ENCODE results near the gene ABTB1. TPM values are rescaled to one million over a fixed set of nuclear protein-coding genes. Genes with fewer than 3 reads are reported as not detected.

Gene ABTB1
- total RNA-seq, 6 donors from 2014 or later, result 28.0 to 262 (median 65.8) TPM

DNA sequence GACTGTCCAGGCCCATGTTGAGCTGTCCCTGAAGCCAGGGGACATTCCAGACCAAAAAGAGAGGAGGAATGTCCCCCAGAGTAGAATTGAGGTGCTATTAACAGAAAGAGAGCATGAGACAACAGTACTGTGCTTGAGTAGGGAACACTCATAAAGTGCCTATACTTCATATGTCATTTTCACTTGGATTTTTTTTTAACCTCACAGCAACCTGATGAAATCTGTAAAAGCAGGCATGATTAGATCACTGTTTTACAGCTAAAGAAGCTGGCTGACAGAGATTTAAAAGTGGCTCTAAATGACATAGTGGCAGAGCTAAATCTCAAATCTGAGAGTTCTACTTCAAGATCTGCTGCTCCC is 24.9 kb upstream of the ABTB1 start:
- Histone ChIP-seq H3K4me3 (no peak overlapping the region), H3K36me3 (no peaks in the 10 kb centered on the region), H3K4me1 (peaks cover 0 to 7% (median 0%) of the 10 kb centered on the region in 4 donors), H3K27ac (no peak overlapping the region), H3K9me3 (no peaks in the 10 kb centered on the region), H3K27me3 (no peaks in the 10 kb centered on the region)
- TF ChIP-seq, protein P1, sequence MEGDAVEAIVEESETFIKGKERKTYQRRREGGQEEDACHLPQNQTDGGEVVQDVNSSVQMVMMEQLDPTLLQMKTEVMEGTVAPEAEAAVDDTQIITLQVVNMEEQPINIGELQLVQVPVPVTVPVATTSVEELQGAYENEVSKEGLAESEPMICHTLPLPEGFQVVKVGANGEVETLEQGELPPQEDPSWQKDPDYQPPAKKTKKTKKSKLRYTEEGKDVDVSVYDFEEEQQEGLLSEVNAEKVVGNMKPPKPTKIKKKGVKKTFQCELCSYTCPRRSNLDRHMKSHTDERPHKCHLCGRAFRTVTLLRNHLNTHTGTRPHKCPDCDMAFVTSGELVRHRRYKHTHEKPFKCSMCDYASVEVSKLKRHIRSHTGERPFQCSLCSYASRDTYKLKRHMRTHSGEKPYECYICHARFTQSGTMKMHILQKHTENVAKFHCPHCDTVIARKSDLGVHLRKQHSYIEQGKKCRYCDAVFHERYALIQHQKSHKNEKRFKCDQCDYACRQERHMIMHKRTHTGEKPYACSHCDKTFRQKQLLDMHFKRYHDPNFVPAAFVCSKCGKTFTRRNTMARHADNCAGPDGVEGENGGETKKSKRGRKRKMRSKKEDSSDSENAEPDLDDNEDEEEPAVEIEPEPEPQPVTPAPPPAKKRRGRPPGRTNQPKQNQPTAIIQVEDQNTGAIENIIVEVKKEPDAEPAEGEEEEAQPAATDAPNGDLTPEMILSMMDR (IDR thresholded peaks at IDR 0.05), result no peak
- TF ChIP-seq POLR2AphosphoS5 (IDR thresholded peaks at IDR 0.05) (no peak), EP300 (IDR thresholded peaks at IDR 0.05) (no peak), POLR2A (IDR thresholded peaks at IDR 0.05) (no peak)
- no peak for DNase-seq
- ATAC-seq (ENCODE audit: low FRiP score in 2 of 2), result no peak

DNA sequence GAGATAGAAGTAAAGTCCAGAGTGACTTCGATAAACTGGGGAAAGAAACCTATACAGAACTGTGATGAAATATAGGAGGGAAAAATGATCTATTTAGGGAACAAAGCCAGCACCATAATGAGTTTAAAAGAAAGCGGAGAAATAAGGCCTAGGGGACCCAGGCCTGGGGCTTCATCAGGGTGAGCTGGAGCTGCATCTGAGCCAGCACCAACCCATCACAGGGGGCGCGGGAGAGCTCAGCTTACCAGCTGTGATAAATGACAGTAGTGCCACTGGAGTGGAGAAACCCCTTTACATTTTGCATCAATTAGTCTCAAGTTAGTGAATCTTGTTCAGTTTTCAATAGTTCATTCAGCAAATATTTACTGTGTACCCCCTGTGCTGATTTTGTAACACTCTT is 22.5 kb upstream of the ABTB1 start:
- Histone ChIP-seq H3K27me3 (no peaks in the 10 kb centered on the region), H3K36me3 (no peaks in the 10 kb centered on the region), H3K4me3 (no peak overlapping the region), H3K4me1 (peaks cover 0 to 7% (median 0%) of the 10 kb centered on the region in 4 donors), H3K27ac (no peak overlapping the region), H3K9me3 (no peaks in the 10 kb centered on the region)
- WGBS, 2 donors, result 92% methylated on average over 4 of the region's 4 CpGs
- ATAC-seq (ENCODE audit: low FRiP score in 2 of 2), result no peak
- TF ChIP-seq POLR2AphosphoS5 (IDR thresholded peaks at IDR 0.05), result no peak
- TF ChIP-seq, protein P1 (IDR thresholded peaks at IDR 0.05), result no peak
- TF ChIP-seq POLR2A (IDR thresholded peaks at IDR 0.05), result no peak
- no peak for TF ChIP-seq EP300 (IDR thresholded peaks at IDR 0.05)
- no peak for DNase-seq

DNA sequence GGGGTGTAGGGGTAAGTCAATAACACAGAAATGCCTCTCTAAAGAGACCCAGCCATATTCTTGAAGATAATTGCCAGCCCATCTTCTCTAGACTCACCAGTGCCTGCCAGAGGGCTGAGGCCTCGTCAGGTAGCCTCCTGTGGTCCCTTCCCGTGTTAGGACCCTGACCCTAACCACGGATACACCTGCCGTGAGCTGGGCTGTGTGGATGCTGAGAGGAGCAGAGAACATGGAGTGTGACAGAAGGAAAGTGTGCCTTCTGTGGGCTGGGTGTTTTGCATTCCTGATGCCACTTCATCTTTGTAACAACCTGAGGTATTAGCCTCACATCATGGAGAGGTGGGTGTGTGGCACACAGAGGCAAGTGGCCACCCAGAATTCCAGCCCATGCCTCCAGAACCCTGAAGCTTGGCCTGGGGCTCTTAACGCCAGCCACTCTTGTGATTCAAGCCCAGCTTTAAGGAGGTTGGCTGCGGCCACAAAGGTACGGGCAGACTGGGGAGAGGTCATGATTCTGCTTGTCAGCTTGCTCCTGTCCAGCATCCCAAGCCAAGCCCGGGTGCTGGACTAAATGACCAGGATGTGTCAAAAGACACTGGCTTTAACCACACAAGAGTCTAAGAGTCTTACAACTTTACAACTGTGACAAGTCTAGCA is 21.1 kb upstream of the ABTB1 start:
- H3K36me3 ChIP-seq, result no peaks in the 10 kb centered on the region
- H3K4me3 ChIP-seq, result no peak overlapping the region
- H3K27me3 ChIP-seq, result no peaks in the 10 kb centered on the region
- WGBS, 2 donors, result 61 to 65% methylated on average over 8 of the region's 8 CpGs
- no peaks in the 10 kb centered on the region for H3K9me3 ChIP-seq
- H3K4me1 ChIP-seq, result peaks cover 0 to 7% (median 0%) of the 10 kb centered on the region in 4 donors
- TF ChIP-seq POLR2AphosphoS5 (IDR thresholded peaks at IDR 0.05), result no peak
- TF ChIP-seq EP300 (IDR thresholded peaks at IDR 0.05), result no peak
- no peak for TF ChIP-seq POLR2A (IDR thresholded peaks at IDR 0.05)
- TF ChIP-seq, protein P1 (IDR thresholded peaks at IDR 0.05), result no peak
- DNase-seq, result no peak
- no peak overlapping the region for H3K27ac ChIP-seq
- no peak for ATAC-seq (ENCODE audit: low FRiP score in 2 of 2)

DNA sequence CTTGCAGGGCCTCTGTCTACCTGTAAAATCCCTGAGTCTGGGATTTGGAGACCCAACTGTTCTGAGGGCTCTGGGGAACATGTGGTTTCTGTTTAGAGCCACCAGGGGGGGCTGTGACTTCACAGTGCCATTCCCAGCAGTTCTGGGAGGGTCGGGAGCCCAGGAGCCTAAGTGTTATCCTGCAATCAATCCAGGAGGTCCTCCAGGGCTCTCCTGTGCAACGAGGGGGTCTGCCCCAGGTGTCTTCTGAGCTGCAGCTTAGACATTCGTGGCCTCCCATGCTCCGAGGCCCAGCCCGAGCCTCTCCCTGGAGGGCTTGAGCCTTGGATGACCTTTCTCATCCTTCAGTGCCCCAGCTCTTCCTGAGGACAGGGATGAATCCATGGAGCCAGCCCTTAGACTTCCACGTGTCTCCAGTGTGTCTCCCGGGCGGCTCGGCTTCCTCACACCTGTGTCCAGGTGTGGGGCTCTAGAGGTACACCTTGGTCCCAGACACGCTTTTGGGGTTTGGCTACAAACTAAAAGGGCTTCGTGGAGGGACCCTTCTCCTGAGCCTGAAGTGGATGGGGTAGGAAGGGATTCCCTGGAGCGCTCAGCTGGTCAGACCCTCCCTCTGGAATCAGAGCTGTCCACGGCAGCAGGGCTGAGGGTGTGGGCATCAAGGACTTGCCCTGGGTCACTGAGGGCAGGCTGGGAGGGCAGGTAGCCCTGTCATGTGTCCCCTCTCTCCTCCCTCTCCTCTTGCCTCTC is 20.3 kb upstream of the ABTB1 start:
- ATAC-seq (ENCODE audit: low FRiP score in 2 of 2), result peak; percentile 82 to 90
- H3K4me3 ChIP-seq, result no peak overlapping the region
- TF ChIP-seq, protein P1 (IDR thresholded peaks at IDR 0.05), result peak; percentile 69 to 83 (median 78)
- TF ChIP-seq EP300 (IDR thresholded peaks at IDR 0.05), result no peak
- peak in 1 of 4 donors; percentile 22 for TF ChIP-seq POLR2A (IDR thresholded peaks at IDR 0.05)
- no peak for TF ChIP-seq POLR2AphosphoS5 (IDR thresholded peaks at IDR 0.05)
- no peaks in the 10 kb centered on the region for H3K27me3 ChIP-seq
- H3K27ac ChIP-seq, result no peak overlapping the region
- 67 to 100% methylated on average over 1 to 10 of the region's 13 CpGs for WGBS, 2 donors
- H3K4me1 ChIP-seq, result peaks cover 0 to 7% (median 0%) of the 10 kb centered on the region in 4 donors
- H3K9me3 ChIP-seq, result no peaks in the 10 kb centered on the region
- H3K36me3 ChIP-seq, result no peaks in the 10 kb centered on the region
- DNase-seq, result peak in 1 of 2 donors; percentile 58
